Activated CD8-positive, alpha-beta memory T cell treated with anti-CD3 and anti-CD28 coated beads, Interleukin-2, amount 50 U/mL, for 24 hours (primary cell): ENCODE results near the gene MASP1.

ENCODE experiments used
- DNase-seq: peaks from one replicate; pipeline ENCODE4 v3.0.0-alpha.2; 2020; ENCODE audit errors: extremely low read depth

Gene MASP1

GRCh38 chr3:187186801-187187421 lies 104.6 kb downstream of the MASP1 start:
- DNase-seq, result no peak

- DNase-seq, result no peak
Observed at GRCh38 chr3:187186375-187186774, 105.2 kb downstream of the MASP1 start.

DNA sequence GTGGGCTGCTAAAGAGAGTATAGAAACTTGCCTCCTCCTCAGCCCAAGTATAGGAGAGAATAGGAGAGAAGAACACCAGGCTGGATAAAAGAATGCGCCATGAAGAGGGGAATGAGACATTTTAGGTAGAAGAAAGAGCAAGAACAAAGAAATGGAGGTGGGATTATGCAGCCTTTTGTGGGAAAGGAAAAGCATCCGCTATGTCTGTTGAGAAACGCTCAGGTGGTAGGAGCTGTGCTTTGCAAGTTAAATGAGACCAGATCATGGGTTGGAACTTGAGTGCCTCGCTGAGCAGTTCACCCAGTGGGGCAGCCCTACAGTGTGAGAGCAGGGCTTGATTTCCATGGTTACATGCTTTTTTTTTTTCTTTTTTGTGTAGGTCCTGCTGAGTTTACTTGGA lies 105.8 kb downstream of the MASP1 start:
- no peak for DNase-seq
